Calu3 (cell line): ENCODE measurements around the gene SIM1. TPM values are rescaled to one million over a fixed set of nuclear protein-coding genes. Genes with fewer than 3 reads are reported as not detected.

ENCODE experiments used
- BruUV-seq: library from RNA; stranded (reverse); fragments of 400-500 nt; replicated peaks from 2 replicates; lab custom pipeline; 2021; lab: Mats Ljungman, UMichigan
- CTCF ChIA-PET: fragments of 300-600 bp; sonication (Branson Sonifier 250); formaldehyde crosslinking; loops from one replicate; lab custom pipeline; 2022; ENCODE audit warnings: antibody characterized with exemption; lab: Charles Lee
- DNase-seq: peaks from one replicate; pipeline ENCODE4 v3.0.0; 2022
- H3K27ac Mint-ChIP-seq: one replicate; pipeline ENCODE4 v1.8.0; 2022; ENCODE audit warnings: mixed read lengths; ENCODE audit not compliant: unreplicated experiment
- H3K27me3 Mint-ChIP-seq: one replicate; pipeline ENCODE4 v1.8.0; 2022; ENCODE audit warnings: mixed read lengths; ENCODE audit not compliant: unreplicated experiment
- H3K36me3 Mint-ChIP-seq: one replicate; pipeline ENCODE4 v1.8.0; 2022; ENCODE audit warnings: mild to moderate bottlenecking, moderate library complexity, mixed read lengths; ENCODE audit not compliant: insufficient read depth, unreplicated experiment
- H3K4me1 Mint-ChIP-seq: one replicate; pipeline ENCODE4 v1.8.0; 2022; ENCODE audit warnings: mild to moderate bottlenecking, low read depth, mixed read lengths; ENCODE audit not compliant: unreplicated experiment
- H3K4me3 Mint-ChIP-seq: one replicate; pipeline ENCODE4 v1.8.0; 2022; ENCODE audit warnings: mild to moderate bottlenecking, low read depth, moderate library complexity, mixed read lengths; ENCODE audit not compliant: unreplicated experiment
- H3K9me3 Mint-ChIP-seq: one replicate; pipeline ENCODE4 v1.8.0; 2022; ENCODE audit warnings: low read depth, mixed read lengths; ENCODE audit not compliant: unreplicated experiment
- intact Hi-C: fragments of 100-400 bp; cut with micrococcal nuclease; formaldehyde crosslinking; loops from one replicate; pipeline ENCODE4 v1.10.0; 2022; ENCODE audit not compliant: unreplicated experiment
- total RNA-seq: library from RNA; stranded (reverse); gene quantifications from 2 replicates; pipeline ENCODE4 v1.2.3, GENCODE V29; 2022
- TF ChIP-seq, protein P1 (sequence below): fragments of 200-600 bp; IDR thresholded peaks from one replicate; pipeline ENCODE4 v1.8.0; 2022; ENCODE audit warnings: antibody characterized with exemption; ENCODE audit not compliant: unreplicated experiment

The SIM1 gene
- total RNA-seq, 1 experiment from 2014 or later, result not detected

DNA sequence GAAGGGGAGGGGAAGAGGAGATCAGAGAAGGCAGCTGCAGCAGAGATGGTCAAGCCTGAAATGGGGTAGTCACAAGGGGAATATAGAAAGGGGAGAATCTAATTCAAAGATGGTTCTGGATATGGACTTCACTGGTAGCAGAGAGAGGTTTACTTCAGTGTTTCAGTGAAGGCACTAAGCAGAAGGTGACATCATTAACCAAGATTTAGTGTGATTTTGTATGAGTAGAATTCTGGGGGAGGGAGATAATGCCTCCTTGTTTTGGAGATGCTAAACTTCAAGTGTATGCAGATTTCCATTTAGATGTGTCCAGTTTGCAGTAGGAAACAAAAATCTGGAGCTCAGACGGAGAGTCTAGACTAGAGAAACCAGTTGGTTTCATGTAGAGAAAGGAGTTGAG is 13.1 kb downstream of the SIM1 start:
- H3K4me1 Mint-ChIP-seq, result no peaks in the 10 kb centered on the region
- TF ChIP-seq, protein P1, sequence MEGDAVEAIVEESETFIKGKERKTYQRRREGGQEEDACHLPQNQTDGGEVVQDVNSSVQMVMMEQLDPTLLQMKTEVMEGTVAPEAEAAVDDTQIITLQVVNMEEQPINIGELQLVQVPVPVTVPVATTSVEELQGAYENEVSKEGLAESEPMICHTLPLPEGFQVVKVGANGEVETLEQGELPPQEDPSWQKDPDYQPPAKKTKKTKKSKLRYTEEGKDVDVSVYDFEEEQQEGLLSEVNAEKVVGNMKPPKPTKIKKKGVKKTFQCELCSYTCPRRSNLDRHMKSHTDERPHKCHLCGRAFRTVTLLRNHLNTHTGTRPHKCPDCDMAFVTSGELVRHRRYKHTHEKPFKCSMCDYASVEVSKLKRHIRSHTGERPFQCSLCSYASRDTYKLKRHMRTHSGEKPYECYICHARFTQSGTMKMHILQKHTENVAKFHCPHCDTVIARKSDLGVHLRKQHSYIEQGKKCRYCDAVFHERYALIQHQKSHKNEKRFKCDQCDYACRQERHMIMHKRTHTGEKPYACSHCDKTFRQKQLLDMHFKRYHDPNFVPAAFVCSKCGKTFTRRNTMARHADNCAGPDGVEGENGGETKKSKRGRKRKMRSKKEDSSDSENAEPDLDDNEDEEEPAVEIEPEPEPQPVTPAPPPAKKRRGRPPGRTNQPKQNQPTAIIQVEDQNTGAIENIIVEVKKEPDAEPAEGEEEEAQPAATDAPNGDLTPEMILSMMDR, result no peak
- BruUV-seq, result no TSS peak
- no peaks in the 10 kb centered on the region for H3K9me3 Mint-ChIP-seq
- no peaks in the 10 kb centered on the region for H3K27me3 Mint-ChIP-seq
- no peaks in the 10 kb centered on the region for H3K36me3 Mint-ChIP-seq
- CTCF ChIA-PET, result interaction anchor here (1.3 kb wide), 1 partner anchor 9 kb away, joined by 8 read pairs; no protein-coding TSS in a partner anchor
- DNase-seq, result no peak
- H3K4me3 Mint-ChIP-seq, result no peak overlapping the region
- intact Hi-C loops, result no loop called here
- H3K27ac Mint-ChIP-seq, result no peak overlapping the region

DNA sequence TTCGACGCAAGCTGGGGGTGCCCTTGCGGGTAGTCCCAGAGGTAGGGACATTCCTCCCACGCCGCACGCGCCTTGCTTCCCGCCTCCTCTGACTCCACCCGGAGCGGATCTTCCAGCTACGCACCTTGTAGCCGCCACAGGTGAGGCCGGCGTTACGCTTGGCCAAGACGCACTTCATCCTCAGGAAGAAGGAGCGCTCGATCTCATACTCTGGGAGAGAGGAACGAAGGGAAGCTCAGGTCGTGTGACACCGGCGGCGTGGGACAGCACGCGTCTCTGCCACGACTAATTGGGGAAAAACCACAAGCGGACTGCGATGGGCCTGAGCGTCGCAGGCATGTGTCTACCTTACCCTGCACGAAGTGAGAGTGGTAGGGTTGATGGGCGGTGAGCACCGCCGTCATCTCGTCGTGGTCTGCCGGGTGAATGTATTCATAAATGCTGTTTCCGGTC is 15.5 kb downstream of the SIM1 start:
- no peaks in the 10 kb centered on the region for H3K4me1 Mint-ChIP-seq
- no peak for DNase-seq
- no TSS peak for BruUV-seq
- no peaks in the 10 kb centered on the region for H3K27me3 Mint-ChIP-seq
- TF ChIP-seq, protein P1, result no peak
- no peaks in the 10 kb centered on the region for H3K9me3 Mint-ChIP-seq
- intact Hi-C loops, result no loop called here
- H3K4me3 Mint-ChIP-seq, result no peak overlapping the region
- CTCF ChIA-PET, result interaction anchor here (0.9 kb wide), 1 partner anchor 12 kb away, joined by 3 read pairs; no protein-coding TSS in a partner anchor
- H3K36me3 Mint-ChIP-seq, result no peaks in the 10 kb centered on the region
- H3K27ac Mint-ChIP-seq, result no peak overlapping the region

DNA sequence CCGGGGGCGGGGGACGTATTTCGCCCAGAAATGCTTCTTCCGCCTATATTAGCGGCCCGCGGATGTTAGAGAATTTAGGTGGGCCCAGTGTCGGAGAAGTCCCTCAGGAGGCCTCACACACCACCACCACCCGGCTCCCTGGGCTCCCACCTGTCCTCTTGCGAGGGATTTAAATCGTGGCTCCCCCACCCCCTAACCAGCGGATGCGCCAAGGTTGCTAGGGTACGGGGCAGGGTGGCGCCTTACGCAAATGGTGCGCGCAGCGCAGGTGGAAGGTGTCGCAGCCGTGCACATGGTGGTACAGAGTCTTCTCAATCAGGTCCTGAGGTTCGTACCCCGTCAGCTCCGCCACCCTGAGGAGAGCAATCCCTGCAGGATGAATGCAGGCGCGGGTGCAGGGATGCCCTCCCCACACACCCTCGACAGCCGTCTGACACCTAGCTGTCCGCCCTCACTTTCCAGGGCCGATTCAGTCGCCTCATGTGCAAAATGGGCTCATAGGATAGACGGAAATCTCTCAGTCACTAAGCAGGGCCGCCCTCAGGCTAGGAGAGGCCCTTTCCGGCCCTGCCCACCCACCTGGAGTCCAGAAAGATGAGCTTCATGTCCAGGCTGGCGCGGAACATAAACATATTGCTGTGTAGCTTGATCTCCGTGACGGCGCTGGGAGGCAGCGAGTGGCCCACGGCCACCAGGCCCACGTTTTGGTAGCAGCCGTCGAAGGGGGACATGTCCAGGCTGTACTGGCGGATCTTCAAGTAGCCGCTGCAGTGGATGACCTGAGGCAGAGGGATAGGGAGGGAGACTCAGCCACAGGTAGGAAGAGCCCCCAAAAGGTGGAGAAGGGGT is 16.6 kb downstream of the SIM1 start:
- H3K4me1 Mint-ChIP-seq, result no peaks in the 10 kb centered on the region
- CTCF ChIA-PET, result no interaction called here
- H3K27ac Mint-ChIP-seq, result no peak overlapping the region
- TF ChIP-seq, protein P1, result no peak
- no peaks in the 10 kb centered on the region for H3K36me3 Mint-ChIP-seq
- no peaks in the 10 kb centered on the region for H3K27me3 Mint-ChIP-seq
- intact Hi-C loops, result no loop called here
- no TSS peak for BruUV-seq
- no peak for DNase-seq
- no peaks in the 10 kb centered on the region for H3K9me3 Mint-ChIP-seq
- no peak overlapping the region for H3K4me3 Mint-ChIP-seq

DNA sequence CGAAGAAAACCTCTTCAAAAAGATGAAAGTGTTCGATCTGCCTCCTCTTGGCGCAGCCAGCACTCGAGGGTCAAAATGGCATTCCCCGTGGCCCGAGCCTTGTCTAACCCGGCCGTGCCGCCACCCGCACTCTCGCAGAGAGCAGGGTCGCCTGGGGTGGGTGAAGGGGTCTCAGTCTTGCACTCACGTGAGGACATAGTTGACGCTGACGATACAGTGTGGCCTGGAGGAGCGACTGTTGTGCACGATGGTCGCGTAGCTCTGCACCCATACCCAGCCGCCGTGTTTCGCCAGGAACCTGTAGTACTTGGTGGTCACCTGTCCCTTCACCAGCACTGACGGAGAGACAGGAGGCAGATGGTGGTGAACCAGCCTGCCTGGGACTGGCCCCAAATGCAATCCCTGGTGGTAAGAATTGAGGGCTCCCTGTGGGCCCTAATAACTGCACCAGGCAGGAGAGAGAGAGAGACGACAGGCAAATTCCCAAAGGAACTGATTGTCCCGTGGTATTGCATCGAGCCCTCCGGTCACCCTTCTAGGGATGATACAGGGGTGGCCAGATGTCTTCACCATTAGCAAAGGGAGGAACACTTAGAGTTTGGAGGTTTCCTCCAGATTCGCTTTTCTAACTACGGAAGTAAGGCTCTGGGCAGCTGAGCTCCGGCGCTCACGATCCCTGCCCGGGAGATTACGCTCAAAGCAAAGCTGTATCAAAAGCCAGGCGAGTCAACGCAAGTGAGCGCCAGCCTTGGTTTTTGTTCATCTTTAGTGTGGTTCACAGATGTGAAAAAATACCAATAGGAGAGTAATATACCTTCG is 17.4 kb downstream of the SIM1 start:
- no TSS peak for BruUV-seq
- H3K4me1 Mint-ChIP-seq, result no peaks in the 10 kb centered on the region
- H3K36me3 Mint-ChIP-seq, result no peaks in the 10 kb centered on the region
- TF ChIP-seq, protein P1, result no peak
- CTCF ChIA-PET, result no interaction called here
- DNase-seq, result no peak
- H3K27me3 Mint-ChIP-seq, result no peaks in the 10 kb centered on the region
- intact Hi-C loops, result no loop called here
- H3K4me3 Mint-ChIP-seq, result no peak overlapping the region
- H3K9me3 Mint-ChIP-seq, result no peaks in the 10 kb centered on the region
- no peak overlapping the region for H3K27ac Mint-ChIP-seq
